ENCODE results near the gene MEIS2. TPM values are rescaled to one million over a fixed set of nuclear protein-coding genes. Genes with fewer than 3 reads are reported as not detected.

The MEIS2 gene
- total RNA-seq, 1 donor: 17.7 TPM

DNA sequence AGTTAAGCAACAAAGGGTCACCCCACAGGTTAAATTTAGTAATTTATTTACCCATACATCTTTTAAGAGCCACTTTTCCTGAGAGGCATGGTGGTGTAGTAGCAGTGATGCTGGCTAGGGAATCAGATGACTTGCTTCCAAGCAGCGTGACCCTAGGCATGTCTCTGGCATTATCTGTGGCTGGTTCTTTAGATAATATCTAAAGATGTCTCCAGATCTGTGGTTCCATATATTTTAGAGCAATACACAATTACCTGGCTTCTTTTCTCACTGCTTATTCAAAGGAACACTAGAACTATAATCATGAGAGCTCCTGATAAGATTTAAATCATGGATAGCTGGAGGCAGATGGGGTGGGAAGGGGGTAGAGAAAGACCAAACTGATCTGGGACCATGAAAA is 21.1 kb upstream of the MEIS2 start:
- Histone ChIP-seq H3K27me3 (ENCODE audit: insufficient read depth, low read length) (no peaks in the 10 kb centered on the region), H3K4me3 (ENCODE audit: insufficient read depth, low read length) (no peak overlapping the region), H3K36me3 (ENCODE audit: insufficient read depth, low read length) (no peaks in the 10 kb centered on the region), H3K9me3 (ENCODE audit: low read depth, low read length) (no peaks in the 10 kb centered on the region), H2AFZ (ENCODE audit: low read length) (no peak overlapping the region), H3K4me2 (ENCODE audit: insufficient read depth, low read length) (no peak overlapping the region), H3K27ac (ENCODE audit: low read depth, low read length) (no peak overlapping the region), H4K20me1 (ENCODE audit: insufficient read depth, low read length) (no peaks in the 10 kb centered on the region), H3K4me1 (ENCODE audit: insufficient read depth, low read length) (no peaks in the 10 kb centered on the region), H3K79me2 (ENCODE audit: insufficient read depth, low read length) (no peaks in the 10 kb centered on the region)
- DNase-seq (ENCODE audit: insufficient read length, low spot score, missing footprints): no peak
- TF ChIP-seq CTCF (IDR thresholded peaks at IDR 0.05; ENCODE audit: extremely low read depth, low read depth, low read length): no peak

- Histone ChIP-seq H3K9me3 (ENCODE audit: low read depth, low read length) (no peaks in the 10 kb centered on the region), H3K27ac (ENCODE audit: low read depth, low read length) (no peak overlapping the region), H3K4me1 (ENCODE audit: insufficient read depth, low read length) (no peaks in the 10 kb centered on the region), H3K4me2 (ENCODE audit: insufficient read depth, low read length) (no peak overlapping the region), H2AFZ (ENCODE audit: low read length) (no peak overlapping the region), H3K36me3 (ENCODE audit: insufficient read depth, low read length) (no peaks in the 10 kb centered on the region), H3K79me2 (ENCODE audit: insufficient read depth, low read length) (no peaks in the 10 kb centered on the region), H3K27me3 (ENCODE audit: insufficient read depth, low read length) (no peaks in the 10 kb centered on the region), H3K4me3 (ENCODE audit: insufficient read depth, low read length) (no peak overlapping the region), H4K20me1 (ENCODE audit: insufficient read depth, low read length) (no peaks in the 10 kb centered on the region)
- no peak for DNase-seq (ENCODE audit: insufficient read length, low spot score, missing footprints)
- no peak for TF ChIP-seq CTCF (IDR thresholded peaks at IDR 0.05; ENCODE audit: extremely low read depth, low read depth, low read length)
These were observed 16.7 kb upstream of the MEIS2 start for GRCh38 chr15:37117030-37117429.

GRCh38 chr15:37115538-37115937 is 15.2 kb upstream of the MEIS2 start:
- H3K36me3 ChIP-seq (ENCODE audit: insufficient read depth, low read length): no peaks in the 10 kb centered on the region
- no peak for TF ChIP-seq CTCF (IDR thresholded peaks at IDR 0.05; ENCODE audit: extremely low read depth, low read depth, low read length)
- DNase-seq (ENCODE audit: insufficient read length, low spot score, missing footprints): no peak
- H2AFZ ChIP-seq (ENCODE audit: low read length): no peak overlapping the region
- H4K20me1 ChIP-seq (ENCODE audit: insufficient read depth, low read length): no peaks in the 10 kb centered on the region
- H3K79me2 ChIP-seq (ENCODE audit: insufficient read depth, low read length): no peaks in the 10 kb centered on the region
- peaks cover 6% of the 10 kb centered on the region for H3K27me3 ChIP-seq (ENCODE audit: insufficient read depth, low read length)
- H3K4me1 ChIP-seq (ENCODE audit: insufficient read depth, low read length): no peaks in the 10 kb centered on the region
- no peak overlapping the region for H3K4me3 ChIP-seq (ENCODE audit: insufficient read depth, low read length)
- H3K9me3 ChIP-seq (ENCODE audit: low read depth, low read length): no peaks in the 10 kb centered on the region
- H3K27ac ChIP-seq (ENCODE audit: low read depth, low read length): no peak overlapping the region
- H3K4me2 ChIP-seq (ENCODE audit: insufficient read depth, low read length): no peak overlapping the region

GRCh38 chr15:37112971-37113670 is 12.8 kb upstream of the MEIS2 start:
- no peak overlapping the region for H3K4me2 ChIP-seq (ENCODE audit: insufficient read depth, low read length)
- H3K27ac ChIP-seq (ENCODE audit: low read depth, low read length): no peak overlapping the region
- H3K79me2 ChIP-seq (ENCODE audit: insufficient read depth, low read length): no peaks in the 10 kb centered on the region
- H3K36me3 ChIP-seq (ENCODE audit: insufficient read depth, low read length): no peaks in the 10 kb centered on the region
- H2AFZ ChIP-seq (ENCODE audit: low read length): no peak overlapping the region
- no peak for DNase-seq (ENCODE audit: insufficient read length, low spot score, missing footprints)
- no peak overlapping the region for H3K4me3 ChIP-seq (ENCODE audit: insufficient read depth, low read length)
- H3K4me1 ChIP-seq (ENCODE audit: insufficient read depth, low read length): no peaks in the 10 kb centered on the region
- no peak for TF ChIP-seq CTCF (IDR thresholded peaks at IDR 0.05; ENCODE audit: extremely low read depth, low read depth, low read length)
- H3K9me3 ChIP-seq (ENCODE audit: low read depth, low read length): no peaks in the 10 kb centered on the region
- no peaks in the 10 kb centered on the region for H4K20me1 ChIP-seq (ENCODE audit: insufficient read depth, low read length)
- peaks cover 23% of the 10 kb centered on the region for H3K27me3 ChIP-seq (ENCODE audit: insufficient read depth, low read length)
